Astrocyte (in vitro differentiated cells and primary cell): ENCODE measurements around the gene RMRP. TPM values are rescaled to one million over a fixed set of nuclear protein-coding genes. Genes with fewer than 3 reads are reported as not detected.

Experiments used
- DNase-seq: peaks from one replicate; pipeline ENCODE4 v3.0.0-alpha.2; 2010; ENCODE audit warnings: low read depth
- FAIRE-seq: peaks from 2 replicates; lab custom pipeline; 2011; peaks lifted over from hg19 to GRCh38; lab: Jason Lieb, UNC
- H2AFZ ChIP-seq: 2 replicates; pipeline ENCODE4 v1.6.0; 2012; ENCODE audit warnings: low read depth, low read length, inconsistent platforms
- H3K27ac ChIP-seq: 2 replicates; pipeline ENCODE4 v1.5.1; 2011; ENCODE audit warnings: low read depth, low read length, inconsistent platforms
- H3K27me3 ChIP-seq: 2 replicates; pipeline ENCODE4 v1.6.0; 2011; ENCODE audit warnings: low read length, inconsistent platforms; ENCODE audit not compliant: insufficient read depth
- H3K36me3 ChIP-seq: 2 replicates; pipeline ENCODE4 v1.5.1; 2011; ENCODE audit warnings: low read length, inconsistent platforms; ENCODE audit not compliant: insufficient read depth
- H3K4me1 ChIP-seq: 2 replicates; pipeline ENCODE4 v1.5.1; 2011; ENCODE audit warnings: low read length, inconsistent platforms; ENCODE audit not compliant: insufficient read depth
- H3K4me2 ChIP-seq: 2 replicates; pipeline ENCODE4 v1.6.0; 2012; ENCODE audit warnings: low read length, inconsistent platforms
- H3K4me3 ChIP-seq: 2 replicates; pipeline ENCODE4 v1.5.1; 2011; ENCODE audit warnings: low read depth, mild to moderate bottlenecking, low read length, inconsistent platforms; ENCODE audit not compliant: insufficient read depth
- H3K79me2 ChIP-seq: 2 replicates; pipeline ENCODE4 v1.6.0; 2012; ENCODE audit warnings: mild to moderate bottlenecking, low read length, inconsistent platforms; ENCODE audit not compliant: insufficient read depth
- H3K9ac ChIP-seq: 2 replicates; pipeline ENCODE4 v1.6.0; 2012; ENCODE audit warnings: mild to moderate bottlenecking, low read length, inconsistent platforms
- H3K9me3 ChIP-seq: 2 replicates; pipeline ENCODE4 v1.5.1; 2012; ENCODE audit warnings: low read depth, mild to moderate bottlenecking, low read length, inconsistent platforms; ENCODE audit not compliant: insufficient read depth
- H4K20me1 ChIP-seq: 2 replicates; pipeline ENCODE4 v1.6.0; 2012; ENCODE audit warnings: low read length, inconsistent platforms; ENCODE audit not compliant: insufficient read depth
- H3K27ac Mint-ChIP-seq: one replicate; pipeline ENCODE4 v1.8.0; 2021; ENCODE audit warnings: mild to moderate bottlenecking, mixed read lengths; ENCODE audit not compliant: unreplicated experiment
- H3K27me3 Mint-ChIP-seq: one replicate; pipeline ENCODE4 v1.8.0; 2021; ENCODE audit warnings: low read depth, mixed read lengths; ENCODE audit not compliant: unreplicated experiment
- H3K36me3 Mint-ChIP-seq: one replicate; pipeline ENCODE4 v1.8.0; 2021; ENCODE audit warnings: low read depth, mixed read lengths; ENCODE audit not compliant: unreplicated experiment
- H3K4me1 Mint-ChIP-seq: one replicate; pipeline ENCODE4 v1.8.0; 2021; ENCODE audit warnings: low read depth, mixed read lengths; ENCODE audit not compliant: unreplicated experiment
- H3K4me3 Mint-ChIP-seq: one replicate; pipeline ENCODE4 v1.8.0; 2021; ENCODE audit warnings: mild to moderate bottlenecking, moderate library complexity, mixed read lengths; ENCODE audit not compliant: unreplicated experiment
- H3K9me3 Mint-ChIP-seq: one replicate; pipeline ENCODE4 v1.8.0; 2021; ENCODE audit warnings: mild to moderate bottlenecking, mixed read lengths; ENCODE audit not compliant: unreplicated experiment
- EZH2 ChIP-seq: IDR thresholded peaks from 2 replicates; pipeline ENCODE4 v1.6.1; 2012; ENCODE audit warnings: mild to moderate bottlenecking, low read length, inconsistent platforms; ENCODE audit not compliant: insufficient read depth
- total RNA-seq: library from RNA; stranded (reverse); gene quantifications from 2 replicates; pipeline ENCODE4 v1.2.1, GENCODE V29; 2021
- TF ChIP-seq, protein P1 (sequence below): IDR thresholded peaks from 2 replicates; pipeline ENCODE4 v1.5.1; 2011; ENCODE audit warnings: low read depth, mild to moderate bottlenecking, inconsistent platforms, low read length, moderate library complexity; ENCODE audit not compliant: insufficient read depth

RMRP gene
- total RNA-seq, 1 donor from 2014 or later = 13,402 TPM

DNA sequence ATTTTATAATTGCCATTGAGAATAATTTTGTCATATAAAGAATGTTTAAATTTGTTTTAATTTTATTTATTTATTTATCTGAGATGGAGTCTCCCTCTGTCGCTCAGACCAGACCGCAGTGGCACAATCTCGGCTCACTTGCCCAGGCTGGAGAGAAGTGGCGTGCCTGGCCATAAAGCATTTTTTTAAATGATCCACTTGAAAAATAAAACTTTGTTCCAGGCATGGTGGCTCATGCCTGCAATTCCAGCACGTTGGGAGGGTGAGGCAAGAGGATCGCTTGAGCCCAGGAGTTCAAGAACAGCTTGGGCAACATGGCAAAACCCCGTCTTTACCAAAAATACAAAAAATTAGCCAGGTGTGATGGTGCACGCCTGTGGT is 5.0 kb downstream of the RMRP start:
- no peaks in the 10 kb centered on the region for H3K27me3 Mint-ChIP-seq
- Histone ChIP-seq H3K4me2 (no peak overlapping the region), H3K9ac (no peak overlapping the region), H3K27ac (no peak overlapping the region), H3K9me3 (no peaks in the 10 kb centered on the region), H4K20me1 (no peaks in the 10 kb centered on the region), H3K4me1 (peaks cover 15% of the 10 kb centered on the region), H3K36me3 (no peaks in the 10 kb centered on the region), H3K27me3 (no peaks in the 10 kb centered on the region), H3K4me3 (no peak overlapping the region), H3K79me2 (no peaks in the 10 kb centered on the region), H2AFZ (no peak overlapping the region)
- FAIRE-seq (no peak), DNase-seq (no peak)
- H3K27ac Mint-ChIP-seq = no peak overlapping the region
- TF ChIP-seq, protein P1, sequence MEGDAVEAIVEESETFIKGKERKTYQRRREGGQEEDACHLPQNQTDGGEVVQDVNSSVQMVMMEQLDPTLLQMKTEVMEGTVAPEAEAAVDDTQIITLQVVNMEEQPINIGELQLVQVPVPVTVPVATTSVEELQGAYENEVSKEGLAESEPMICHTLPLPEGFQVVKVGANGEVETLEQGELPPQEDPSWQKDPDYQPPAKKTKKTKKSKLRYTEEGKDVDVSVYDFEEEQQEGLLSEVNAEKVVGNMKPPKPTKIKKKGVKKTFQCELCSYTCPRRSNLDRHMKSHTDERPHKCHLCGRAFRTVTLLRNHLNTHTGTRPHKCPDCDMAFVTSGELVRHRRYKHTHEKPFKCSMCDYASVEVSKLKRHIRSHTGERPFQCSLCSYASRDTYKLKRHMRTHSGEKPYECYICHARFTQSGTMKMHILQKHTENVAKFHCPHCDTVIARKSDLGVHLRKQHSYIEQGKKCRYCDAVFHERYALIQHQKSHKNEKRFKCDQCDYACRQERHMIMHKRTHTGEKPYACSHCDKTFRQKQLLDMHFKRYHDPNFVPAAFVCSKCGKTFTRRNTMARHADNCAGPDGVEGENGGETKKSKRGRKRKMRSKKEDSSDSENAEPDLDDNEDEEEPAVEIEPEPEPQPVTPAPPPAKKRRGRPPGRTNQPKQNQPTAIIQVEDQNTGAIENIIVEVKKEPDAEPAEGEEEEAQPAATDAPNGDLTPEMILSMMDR = no peak
- no peak for TF ChIP-seq EZH2
- peaks cover 8% of the 10 kb centered on the region for H3K4me1 Mint-ChIP-seq
- H3K9me3 Mint-ChIP-seq = no peaks in the 10 kb centered on the region
- H3K4me3 Mint-ChIP-seq = no peak overlapping the region
- no peaks in the 10 kb centered on the region for H3K36me3 Mint-ChIP-seq

DNA sequence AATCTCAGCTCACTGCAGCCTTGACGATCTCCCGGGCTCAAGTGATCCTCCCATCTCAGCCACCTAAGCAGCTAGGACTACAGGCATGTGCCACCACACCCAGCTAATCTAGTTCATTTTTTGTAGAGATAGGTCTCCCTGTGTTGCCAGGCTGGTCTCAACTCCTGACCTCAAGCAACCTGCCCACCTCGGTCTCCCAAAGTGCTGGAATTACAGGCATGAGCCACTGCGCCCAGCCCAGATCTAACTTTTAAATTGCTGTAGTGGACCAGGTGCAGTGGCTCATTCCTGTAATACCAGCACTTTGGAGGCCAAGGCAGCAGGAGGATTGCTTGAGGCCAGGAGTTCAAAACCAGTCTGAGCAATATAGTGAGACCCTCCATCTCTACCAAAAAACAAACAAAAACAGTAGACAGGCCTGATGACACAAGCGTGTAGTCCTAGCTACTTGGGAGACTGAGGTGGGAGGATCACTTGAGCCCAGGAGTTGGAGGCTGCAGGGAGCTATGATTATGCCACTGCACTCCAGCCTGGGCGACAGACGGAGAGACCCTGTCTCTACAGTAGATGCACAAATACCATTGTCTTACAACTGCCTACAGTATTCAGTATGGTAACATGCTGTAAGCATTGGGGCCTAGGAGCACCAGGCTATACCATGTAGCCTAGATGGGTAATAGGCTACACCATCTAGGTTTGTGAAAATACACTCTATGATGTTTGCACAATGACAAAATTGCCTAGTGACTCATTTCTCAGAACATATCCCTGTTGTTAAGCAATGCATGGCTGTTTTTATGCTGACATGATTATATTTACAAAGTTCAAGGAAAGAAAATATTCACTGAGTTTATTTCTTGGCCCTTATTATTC is 5.6 kb downstream of the RMRP start:
- H3K4me1 Mint-ChIP-seq = peaks cover 8% of the 10 kb centered on the region
- no peak for DNase-seq
- Histone ChIP-seq H3K4me1 (peaks cover 14% of the 10 kb centered on the region), H3K36me3 (no peaks in the 10 kb centered on the region), H3K79me2 (no peaks in the 10 kb centered on the region), H3K9me3 (no peaks in the 10 kb centered on the region), H4K20me1 (no peaks in the 10 kb centered on the region), H3K4me2 (no peak overlapping the region), H3K27ac (no peak overlapping the region), H3K9ac (no peak overlapping the region), H3K27me3 (no peaks in the 10 kb centered on the region), H2AFZ (no peak overlapping the region), H3K4me3 (no peak overlapping the region)
- TF ChIP-seq, protein P1 = no peak
- no peak for TF ChIP-seq EZH2
- H3K9me3 Mint-ChIP-seq = no peaks in the 10 kb centered on the region
- no peaks in the 10 kb centered on the region for H3K27me3 Mint-ChIP-seq
- no peak overlapping the region for H3K4me3 Mint-ChIP-seq
- no peaks in the 10 kb centered on the region for H3K36me3 Mint-ChIP-seq
- H3K27ac Mint-ChIP-seq = no peak overlapping the region
- peak; percentile 13 for FAIRE-seq
